Fibroblast of peridontal ligament (primary cell): ENCODE measurements around the gene KBTBD4.
"Not testable (repeated sequence)": the region's sequence is repeated elsewhere in the genome, so short reads cannot be mapped to it uniquely, and the experiment has no call there.

Experiments
- DNase-seq: peaks from one replicate; pipeline ENCODE4 v3.0.0-alpha.2; 2010; ENCODE audit errors: extremely low read depth

KBTBD4 gene

DNA sequence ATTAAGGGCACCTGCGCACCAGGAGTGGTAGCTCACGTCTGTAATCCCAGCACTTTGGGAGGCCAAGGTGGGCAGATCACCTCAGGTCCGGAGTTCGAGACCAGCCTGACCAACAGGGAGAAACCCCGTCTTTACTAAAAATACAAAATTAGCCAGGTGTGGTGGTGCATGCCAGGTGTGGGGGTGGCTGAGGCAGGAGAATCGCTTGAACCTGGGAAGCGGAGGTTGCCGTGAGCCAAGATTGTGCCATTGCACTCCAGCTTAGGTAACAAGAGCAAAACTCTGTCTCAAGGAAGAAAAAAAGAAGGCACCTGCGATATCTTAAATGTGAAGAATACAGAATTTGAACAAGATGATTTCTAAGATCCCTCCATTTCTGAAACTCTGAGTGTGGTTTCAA is 52.7 kb downstream of the KBTBD4 start:
- not testable (repeated sequence) for DNase-seq

DNA sequence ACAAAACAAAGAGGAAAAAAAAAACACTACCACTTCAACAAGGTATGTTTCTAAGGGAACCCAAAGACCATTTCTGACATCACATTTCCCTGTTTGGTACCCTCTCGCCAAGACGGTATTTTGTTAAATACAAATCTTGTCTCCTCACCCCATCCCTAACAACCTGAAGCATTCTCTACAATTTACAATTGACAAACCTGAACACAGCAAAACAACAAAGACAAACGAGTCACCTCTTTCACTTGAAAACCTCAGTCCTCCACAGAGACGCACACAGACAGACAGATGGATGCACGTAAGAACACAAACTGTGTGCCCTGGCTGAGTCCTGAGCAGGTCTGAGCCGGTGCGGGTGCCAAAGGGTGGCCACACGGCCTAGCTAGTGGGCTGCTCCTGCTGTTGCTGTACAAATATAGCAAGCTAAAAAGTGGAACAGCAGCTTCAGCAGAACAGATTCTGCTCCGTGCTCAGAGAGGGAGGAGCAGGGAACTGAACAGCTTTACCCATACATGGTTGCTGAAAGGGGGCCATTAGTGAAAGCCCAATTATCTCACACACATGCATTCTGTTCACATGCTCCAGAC is 54.4 kb downstream of the KBTBD4 start:
- no peak for DNase-seq

DNA sequence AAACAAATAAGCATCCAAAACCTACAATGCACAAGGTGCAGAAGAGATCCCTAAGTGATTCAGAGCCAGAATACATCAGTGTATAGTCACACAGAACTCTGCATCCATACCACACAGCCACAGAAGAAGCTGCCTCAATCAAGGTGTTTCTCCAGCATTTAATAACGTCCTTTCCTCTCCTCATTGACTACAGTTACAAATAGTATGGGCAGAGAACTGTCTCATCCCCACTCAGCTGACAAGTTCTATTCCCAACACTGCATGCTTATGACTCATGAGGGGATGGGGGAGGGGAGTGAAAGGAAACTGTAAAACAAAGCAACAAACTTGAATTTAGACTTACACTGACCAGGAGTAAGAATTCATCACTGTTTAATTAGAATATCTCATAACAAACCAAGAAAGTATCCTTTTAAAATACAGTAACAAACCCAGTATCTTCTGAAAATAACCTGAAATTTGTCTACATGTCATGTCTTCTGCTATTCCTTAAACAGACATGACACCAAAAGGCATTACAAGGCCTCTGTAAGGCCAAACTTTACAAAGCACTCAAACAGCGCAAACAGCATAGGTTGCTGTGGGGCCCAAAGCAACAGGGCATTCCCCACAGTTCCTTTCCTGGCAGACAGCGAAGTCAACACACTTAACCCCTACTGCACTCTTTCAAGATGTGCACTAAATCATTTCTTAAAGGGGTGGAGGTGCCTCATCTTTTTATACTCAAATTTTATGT is 55.1 kb downstream of the KBTBD4 start:
- peak; percentile 83 for DNase-seq
